ENCODE results near the gene GOLGA2.

Gene GOLGA2

DNA sequence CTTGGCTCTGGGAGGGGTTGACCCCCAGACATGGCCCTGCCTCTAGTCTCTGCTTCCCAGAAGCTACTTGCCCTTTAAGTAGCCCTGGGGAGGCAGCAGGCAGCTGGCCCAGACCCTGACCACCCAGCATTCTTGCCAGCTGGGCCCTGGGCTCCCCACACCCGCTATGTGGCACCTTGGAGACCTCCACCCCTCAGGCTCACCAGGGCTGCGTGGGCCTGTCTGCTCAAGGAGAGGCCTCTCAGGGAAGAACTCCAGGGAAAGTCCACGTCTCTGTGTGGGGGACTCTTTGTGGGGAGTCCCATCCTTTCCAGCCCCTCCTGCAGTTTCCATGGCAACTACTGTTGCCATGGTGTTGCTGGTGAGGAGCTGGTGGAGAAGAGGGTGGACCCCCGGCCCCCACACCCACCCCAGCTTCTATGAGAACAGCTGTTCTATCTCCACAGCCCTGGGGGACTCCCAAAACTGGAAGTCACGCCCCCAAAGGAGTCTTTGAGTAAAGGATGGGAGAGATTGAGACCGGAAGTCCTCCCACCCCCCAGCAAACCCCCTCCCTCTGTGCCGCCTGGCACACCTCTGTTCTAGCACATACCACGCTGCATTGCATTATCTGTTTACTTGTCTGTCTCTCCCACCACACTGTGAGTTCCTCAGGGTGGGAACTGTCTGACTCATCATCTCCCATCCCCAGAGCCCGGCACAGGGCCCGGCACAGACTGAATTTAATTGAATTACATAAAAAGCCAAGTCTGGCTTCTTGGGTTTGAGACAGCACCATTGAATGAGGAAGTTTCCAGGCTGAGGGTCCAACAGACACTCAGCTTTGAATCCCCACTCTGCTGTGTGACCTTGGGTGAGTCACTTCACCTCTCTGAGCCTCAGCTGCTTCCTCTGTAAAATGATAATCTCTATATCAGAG lies 60.1 kb downstream of the GOLGA2 start:
- DNase-seq = peak in 33 of 56 donors; percentile 19 to 86 (median 52)

DNA sequence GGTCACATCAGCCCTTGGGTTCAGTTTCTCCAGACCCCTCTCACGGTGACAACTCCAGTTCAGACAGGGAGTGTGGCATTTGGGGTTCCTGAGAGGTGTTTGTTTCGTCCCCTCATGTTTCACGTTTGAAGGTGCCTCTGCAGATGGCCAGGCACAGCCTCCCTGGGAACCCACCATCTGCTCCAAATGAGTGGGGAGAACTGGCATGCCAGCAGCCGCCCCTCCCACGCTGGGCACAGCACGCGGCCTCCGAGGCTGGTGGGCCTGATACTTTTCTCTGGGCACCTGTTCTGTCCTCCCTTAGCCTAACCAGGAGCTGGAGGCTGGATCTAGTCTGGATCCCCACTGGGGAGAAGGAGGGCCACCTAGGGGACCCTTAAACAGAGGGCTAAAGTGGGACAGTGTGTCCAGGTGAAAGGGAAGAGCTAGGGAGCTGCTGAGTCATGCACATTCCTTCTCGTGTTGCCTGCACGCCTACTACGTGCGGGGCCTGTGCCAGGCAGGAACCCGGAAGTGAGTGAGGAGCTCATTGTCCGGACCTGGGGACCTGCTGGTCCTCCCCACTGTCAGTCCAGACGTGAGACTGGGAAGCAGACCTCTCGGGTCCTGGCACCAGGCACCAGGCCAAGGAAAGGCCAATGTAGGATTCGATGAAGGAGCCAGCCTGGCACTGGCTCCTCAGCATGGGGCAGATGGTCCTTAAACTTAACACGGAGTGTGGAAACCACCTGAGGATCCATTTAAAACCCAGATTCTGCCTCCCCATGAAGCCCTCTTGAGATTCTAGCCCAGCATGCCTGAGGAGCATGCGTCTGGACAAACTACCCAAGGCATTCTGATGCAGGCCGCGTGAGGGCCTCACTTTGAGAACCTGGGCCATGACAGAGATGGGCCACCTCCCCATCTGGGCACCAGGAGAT lies 61.0 kb downstream of the GOLGA2 start:
- DNase-seq = no peak

DNA sequence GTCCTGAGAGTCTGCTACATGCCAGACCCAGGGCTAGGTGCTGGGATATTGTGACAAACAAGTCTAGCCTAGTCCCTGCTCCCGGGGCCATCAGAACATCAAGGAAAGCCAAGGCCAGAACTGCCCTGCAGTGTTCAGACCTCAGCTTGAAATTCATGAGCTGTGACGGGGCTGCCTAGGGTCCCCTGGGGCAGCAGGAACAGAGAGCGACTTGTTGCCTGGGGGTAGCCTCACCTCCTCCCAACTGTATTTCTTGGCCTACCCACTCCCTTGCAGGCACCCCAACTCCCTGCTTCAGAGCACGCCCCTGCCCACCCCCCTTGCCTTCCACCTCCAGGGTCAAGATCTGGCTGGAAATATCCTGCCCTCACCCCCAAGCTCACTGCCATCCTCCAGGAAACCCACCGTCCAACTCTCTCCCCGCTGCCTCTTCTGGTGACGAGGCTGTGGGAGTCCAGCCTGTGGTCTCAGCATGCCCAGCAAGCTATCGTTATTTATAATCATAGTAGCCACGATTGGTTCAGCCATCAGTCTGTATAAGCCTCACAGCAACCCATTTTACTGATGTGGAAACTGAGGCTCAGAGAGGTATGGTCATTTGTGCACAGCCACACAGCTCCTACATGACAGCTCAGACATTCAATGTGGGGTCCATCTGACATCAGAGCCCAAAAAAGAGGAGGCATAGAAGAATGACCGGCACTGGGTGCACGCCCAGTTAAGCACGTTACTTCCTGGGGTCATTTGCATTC lies 61.9 kb downstream of the GOLGA2 start:
- DNase-seq = no peak

DNA sequence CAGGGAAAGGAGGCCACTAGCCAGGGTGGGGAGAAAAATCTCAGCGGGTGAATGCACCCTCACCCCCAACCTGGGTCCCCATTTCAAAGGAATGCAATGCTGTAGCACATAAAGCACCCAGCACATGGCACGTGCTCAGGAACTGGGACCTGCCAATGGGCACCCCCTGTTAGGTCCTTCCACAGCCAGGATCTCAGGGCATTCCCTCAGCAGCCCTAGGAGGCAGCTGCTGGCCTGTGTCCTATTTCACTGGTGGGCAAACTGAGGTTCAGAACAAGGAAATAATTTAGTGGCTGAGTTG lies 63.9 kb downstream of the GOLGA2 start:
- DNase-seq = no peak

DNA sequence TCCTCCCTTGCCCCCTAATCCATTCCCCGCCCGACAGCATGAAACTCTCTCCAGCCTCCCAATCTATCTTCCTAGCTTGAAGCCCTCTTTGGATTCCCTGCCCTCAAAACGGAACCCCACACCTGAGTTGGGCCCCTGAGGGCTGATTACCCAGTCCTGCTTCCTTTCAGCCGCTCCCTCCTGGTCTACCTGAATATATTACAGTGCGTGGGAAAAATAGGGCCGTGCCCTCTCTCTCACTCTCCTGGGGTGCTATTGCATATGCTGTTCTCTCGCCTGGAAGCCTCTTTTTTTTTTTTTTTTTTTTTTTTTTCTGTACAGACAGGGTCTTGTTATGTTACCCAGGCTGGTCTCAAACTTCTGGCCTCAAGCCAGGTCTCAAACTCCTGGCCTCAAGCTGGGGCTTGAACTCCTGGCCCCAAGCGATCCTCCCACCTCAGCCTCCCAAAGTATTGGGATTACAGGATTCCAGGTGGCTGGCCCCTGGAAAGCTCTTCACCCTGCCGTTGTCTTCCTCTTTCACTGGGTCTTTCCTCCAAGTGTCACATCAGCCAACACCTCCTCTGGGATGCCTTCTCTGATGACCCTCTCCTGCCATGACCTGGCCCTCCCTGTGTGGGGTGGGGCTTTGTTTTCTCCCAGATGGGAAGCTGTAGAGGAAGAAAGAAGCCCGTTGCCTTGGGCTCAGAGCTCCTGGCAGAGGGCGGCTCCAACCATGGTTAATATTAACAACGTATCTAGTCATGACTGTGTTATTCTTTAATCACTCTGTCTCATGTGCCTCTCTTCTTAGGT lies 64.4 kb downstream of the GOLGA2 start:
- DNase-seq = no peak

DNA sequence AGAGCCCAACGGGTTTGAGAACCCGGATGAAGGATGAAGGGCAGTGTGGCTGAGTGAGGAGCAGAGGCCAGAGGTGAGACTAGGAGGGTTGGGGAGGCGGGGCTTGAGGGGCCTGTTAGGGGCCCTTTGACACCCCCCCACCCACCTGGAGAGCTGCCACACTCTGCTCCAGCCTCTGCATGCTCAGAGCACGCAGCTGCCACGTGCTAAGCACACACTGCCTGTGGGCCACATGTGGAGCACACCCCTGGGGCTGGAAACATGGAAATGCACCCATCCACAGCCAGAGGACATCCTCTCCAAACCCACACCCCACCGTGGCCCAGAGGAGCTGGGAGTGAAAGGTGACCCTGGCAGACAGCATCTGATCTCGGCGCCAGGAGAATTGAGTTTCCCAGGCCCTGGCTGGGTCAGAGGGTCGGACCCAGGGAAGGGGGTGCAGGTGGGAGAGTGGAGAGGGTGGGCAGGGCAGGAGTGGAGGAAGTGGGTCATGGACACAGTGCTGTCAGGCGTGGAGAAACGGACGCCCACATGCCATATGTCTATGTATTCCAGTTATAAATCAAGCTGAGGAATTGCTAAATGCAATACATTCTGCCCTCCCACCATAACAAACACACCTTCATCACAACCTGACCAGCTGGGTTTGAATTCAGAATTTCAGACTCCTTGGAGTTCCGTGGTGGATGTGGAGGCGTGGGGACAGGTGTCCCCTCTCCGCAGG lies 66.7 kb downstream of the GOLGA2 start:
- no peak for DNase-seq

DNA sequence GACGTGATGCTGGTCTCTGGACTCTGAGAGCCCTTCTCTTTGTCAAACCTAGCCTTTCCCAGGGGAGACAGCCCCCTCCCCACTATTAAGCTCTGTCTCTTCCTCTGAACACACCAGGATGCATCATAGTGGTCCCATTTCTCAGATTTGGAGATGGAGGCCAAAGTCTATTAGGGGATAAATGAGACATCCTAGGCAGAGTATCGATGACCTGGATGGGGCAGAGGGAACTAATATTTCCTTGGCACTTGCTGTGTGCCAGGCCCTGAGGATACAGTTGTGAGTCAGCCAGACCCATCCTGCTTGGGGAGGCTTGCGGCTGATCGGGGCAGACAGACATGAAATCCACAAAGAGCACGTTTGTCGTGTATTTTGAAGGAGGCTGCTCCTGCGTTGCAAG lies 67.4 kb downstream of the GOLGA2 start:
- no peak for DNase-seq

DNA sequence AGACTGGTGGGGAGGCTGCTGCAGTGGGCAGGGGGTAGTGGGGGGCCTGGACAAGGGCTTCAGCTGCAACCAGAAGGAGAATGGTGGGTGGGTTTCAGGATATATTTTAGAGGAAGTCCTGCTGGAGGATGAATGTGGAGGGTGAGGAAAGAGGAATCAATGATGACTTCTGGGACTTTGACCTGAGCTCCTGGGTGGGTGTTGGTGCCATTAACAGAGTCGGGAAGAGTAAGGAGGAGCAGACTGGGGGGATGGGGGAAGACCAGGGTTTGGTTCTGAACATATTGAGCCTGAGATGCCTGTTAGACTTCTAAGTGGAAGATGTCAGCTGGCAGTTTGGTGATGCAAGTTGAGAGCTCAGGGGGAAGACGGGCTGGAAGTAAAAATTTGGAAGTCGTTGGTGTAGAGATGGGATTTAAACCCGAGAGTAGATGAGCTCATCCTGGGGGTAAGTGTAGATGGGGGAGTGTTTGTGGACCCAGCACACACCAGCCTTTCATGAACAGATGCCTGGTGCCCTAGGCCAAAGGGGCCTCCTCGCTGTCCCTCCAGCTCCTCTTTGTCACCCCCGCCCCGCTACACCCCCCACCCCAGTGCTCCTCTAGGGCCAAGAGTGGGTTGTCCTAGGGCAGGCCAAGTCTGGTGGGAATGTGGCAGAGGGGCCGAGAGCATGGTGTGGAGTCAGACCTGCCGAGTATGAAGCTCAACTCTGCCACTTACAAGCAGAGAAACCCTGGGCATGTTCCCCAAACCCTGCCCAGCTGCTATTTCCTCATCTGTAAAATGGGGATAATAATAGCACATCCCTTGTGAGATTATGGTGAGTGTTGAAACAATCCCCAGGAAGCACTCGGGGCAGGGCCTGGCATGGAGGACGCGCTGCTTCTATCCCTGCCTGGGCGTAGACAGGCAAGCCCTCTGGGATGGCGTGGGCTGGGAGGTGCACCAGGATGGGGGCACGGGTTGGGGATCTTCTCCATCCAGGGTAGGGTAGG lies 68.6 kb downstream of the GOLGA2 start:
- DNase-seq = no peak

DNA sequence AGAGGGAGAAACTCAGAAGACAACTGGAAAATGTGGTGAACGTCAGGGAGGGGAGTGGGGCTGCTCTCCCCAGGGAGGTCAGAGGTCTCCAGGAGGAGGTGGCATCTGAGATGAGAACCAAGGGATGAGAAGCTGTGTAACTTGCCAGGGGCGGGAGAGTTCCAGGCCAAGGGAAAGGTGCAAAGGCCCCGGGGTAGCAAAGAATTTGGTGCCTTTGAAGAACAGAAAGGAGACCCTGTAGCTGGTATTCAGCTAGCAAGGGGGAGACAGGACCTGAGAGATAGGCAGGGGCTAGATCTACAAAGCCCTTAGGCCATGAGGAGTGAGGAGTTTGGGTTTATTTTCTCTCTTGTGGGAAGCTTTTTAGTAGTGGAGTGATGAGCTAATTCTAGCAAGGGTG lies 69.3 kb downstream of the GOLGA2 start:
- DNase-seq = no peak

Measured in nucleus accumbens (tissue), 56 donors.